Astrocyte of the spinal cord (primary cell): ENCODE measurements around the gene IQSEC3.

Experiments used
- DNase-seq: peaks from one replicate; pipeline ENCODE4 v3.0.0; 2011; ENCODE audit warnings: low read depth, low spot score
- H3K4me3 ChIP-seq: 2 replicates; pipeline ENCODE4 v1.5.1; 2011; ENCODE audit warnings: low read depth, mild to moderate bottlenecking, low read length, moderate library complexity
- in situ Hi-C: cut with HindIII; loops from 2 replicates; pipeline ENCODE4 v1.10.0; 2017; ENCODE audit warnings: low sequenced_read_pairs
- TF ChIP-seq, protein P1 (sequence below): IDR thresholded peaks from 2 replicates; pipeline ENCODE4 v1.5.1; 2012; ENCODE audit warnings: low read depth, mild to moderate bottlenecking, low read length, inconsistent platforms

Gene IQSEC3

GRCh38 chr12:169528-170370, 103.2 kb downstream of the IQSEC3 start:
- H3K4me3 ChIP-seq: no peak overlapping the region
- TF ChIP-seq, protein P1, sequence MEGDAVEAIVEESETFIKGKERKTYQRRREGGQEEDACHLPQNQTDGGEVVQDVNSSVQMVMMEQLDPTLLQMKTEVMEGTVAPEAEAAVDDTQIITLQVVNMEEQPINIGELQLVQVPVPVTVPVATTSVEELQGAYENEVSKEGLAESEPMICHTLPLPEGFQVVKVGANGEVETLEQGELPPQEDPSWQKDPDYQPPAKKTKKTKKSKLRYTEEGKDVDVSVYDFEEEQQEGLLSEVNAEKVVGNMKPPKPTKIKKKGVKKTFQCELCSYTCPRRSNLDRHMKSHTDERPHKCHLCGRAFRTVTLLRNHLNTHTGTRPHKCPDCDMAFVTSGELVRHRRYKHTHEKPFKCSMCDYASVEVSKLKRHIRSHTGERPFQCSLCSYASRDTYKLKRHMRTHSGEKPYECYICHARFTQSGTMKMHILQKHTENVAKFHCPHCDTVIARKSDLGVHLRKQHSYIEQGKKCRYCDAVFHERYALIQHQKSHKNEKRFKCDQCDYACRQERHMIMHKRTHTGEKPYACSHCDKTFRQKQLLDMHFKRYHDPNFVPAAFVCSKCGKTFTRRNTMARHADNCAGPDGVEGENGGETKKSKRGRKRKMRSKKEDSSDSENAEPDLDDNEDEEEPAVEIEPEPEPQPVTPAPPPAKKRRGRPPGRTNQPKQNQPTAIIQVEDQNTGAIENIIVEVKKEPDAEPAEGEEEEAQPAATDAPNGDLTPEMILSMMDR: peak; percentile 27
- in situ Hi-C loops: no loop called here
- no peak for DNase-seq

- TF ChIP-seq, protein P1: no peak
- DNase-seq: no peak
- in situ Hi-C loops: no loop called here
- no peak overlapping the region for H3K4me3 ChIP-seq
These were observed 104.0 kb downstream of the IQSEC3 start for GRCh38 chr12:170371-171225.

- H3K4me3 ChIP-seq: no peak overlapping the region
- TF ChIP-seq, protein P1: no peak
- no peak for DNase-seq
- in situ Hi-C loops: no loop called here
These were observed 104.7 kb downstream of the IQSEC3 start for GRCh38 chr12:171276-171675.

DNA sequence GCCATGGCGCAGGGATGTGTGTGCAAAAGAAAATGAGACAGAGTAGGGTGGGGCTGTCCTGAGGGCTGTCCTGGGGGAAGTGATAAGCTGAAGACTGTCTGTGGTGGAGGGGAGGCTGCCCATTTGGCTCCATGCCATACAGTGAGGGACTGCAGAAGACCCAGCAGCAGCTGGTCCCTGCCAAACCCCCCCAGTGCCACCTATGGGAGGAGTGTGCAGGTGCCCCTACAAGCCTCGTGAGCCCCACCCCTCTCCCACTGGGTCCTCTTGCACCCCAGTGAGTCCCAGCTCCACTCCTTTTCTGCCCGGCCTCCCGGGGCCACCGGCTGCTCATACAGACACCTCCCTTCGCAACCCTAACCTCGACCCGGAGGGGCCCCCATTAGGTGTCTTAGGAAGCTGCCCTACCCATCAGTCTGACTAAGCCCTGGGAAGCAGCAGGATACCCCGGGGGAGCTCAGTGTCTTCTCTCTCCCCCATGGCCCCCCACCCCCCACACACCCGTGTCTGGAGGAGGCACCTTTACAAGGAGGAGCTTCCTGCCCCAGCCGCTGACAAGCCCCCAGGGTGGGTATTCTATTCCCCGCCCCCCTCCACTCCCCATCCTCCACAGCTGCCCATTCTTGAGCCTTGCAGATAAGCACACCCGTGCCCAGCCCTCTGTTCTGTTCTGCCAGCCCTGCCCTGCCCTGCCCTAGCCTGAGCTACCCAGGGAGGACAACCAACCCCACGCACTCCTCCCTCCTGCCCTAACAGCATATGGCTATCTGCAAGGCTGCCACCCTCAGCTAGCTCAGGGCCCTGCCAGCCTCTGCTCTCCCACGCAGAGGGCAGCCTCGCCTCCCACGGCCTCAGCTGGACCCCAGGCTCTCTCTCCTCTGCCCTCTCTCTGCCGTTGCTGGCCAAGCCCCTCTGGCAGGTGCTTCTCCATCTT, 105.4 kb downstream of the IQSEC3 start:
- TF ChIP-seq, protein P1: no peak
- DNase-seq: no peak

GRCh38 chr12:172732-173161, 106.2 kb downstream of the IQSEC3 start:
- TF ChIP-seq, protein P1: no peak
- in situ Hi-C loops: no loop called here
- no peak overlapping the region for H3K4me3 ChIP-seq
- no peak for DNase-seq

More for the DNA sequence above, 105.4 kb downstream of the IQSEC3 start:
- in situ Hi-C loops: no loop called here
- no peak overlapping the region for H3K4me3 ChIP-seq

DNA sequence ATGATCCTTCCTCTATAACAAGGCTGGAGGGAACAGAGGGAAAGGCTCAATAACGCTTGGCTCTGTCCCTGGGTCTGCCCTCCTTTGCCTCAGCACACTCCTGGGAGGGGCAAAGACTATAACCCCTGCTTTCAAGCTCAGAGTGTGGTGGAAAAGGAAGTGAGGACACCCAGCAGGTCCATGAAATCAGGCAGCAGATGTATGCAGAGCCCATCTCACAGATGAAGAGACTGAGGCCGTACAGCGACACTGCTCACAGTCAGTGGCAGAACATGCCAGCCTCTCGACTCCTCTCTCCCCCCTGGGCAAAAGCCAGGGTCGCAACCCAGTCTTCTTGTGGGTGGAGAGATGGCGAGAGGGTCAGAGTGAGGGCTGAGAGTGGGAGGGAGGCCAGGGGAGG, 107.6 kb downstream of the IQSEC3 start:
- in situ Hi-C loops: no loop called here
- TF ChIP-seq, protein P1: no peak
- H3K4me3 ChIP-seq: no peak overlapping the region
- no peak for DNase-seq
